Measurements from ENCODE around the gene COL11A2. TPM values are rescaled to one million over a fixed set of nuclear protein-coding genes. Genes with fewer than 3 reads are reported as not detected.

Gene COL11A2
- total and polyA plus RNA-seq, 7 donors, result 0.27 to 1.3 (median 0.57) TPM

DNA sequence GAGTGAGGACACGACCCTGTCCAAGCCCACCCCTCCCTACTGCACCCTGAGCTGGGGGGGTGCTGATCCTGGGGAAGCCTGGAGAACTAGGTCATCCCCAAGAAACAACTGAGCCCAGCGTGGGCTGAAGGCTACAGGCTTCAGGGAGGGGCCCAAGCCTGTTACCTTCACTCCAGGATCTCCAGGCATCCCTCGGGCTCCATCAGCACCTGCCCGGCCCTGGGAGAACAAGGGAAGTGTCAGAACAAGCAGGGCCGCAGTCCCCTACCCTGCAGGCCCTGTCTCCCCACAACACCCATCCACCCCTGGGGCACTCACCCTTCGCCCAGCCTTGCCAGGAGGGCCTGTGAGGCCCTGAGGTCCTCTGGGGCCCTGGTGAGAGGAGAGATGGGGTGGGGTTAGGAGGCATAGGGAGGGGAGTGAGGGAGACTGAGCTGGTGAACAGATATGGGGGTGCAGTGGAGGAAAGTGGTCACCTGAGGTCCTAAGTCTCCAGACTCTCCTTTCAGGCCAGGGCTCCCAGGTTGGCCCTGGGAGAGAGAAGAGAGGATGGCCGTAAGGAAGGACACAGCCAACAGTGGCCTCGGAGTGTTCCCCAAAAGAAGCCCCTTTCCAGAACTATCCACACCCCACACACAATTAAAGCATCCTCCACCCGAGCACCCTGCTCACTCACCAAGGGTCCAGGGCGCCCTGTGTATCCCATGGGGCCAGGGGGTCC, 13.4 kb downstream of the COL11A2 start:
- 83 to 92% (median 90%) methylated on average over 10 of the region's 10 CpGs for WGBS, 3 donors
- H3K27ac ChIP-seq, result no peak overlapping the region
- TF ChIP-seq, protein P1, sequence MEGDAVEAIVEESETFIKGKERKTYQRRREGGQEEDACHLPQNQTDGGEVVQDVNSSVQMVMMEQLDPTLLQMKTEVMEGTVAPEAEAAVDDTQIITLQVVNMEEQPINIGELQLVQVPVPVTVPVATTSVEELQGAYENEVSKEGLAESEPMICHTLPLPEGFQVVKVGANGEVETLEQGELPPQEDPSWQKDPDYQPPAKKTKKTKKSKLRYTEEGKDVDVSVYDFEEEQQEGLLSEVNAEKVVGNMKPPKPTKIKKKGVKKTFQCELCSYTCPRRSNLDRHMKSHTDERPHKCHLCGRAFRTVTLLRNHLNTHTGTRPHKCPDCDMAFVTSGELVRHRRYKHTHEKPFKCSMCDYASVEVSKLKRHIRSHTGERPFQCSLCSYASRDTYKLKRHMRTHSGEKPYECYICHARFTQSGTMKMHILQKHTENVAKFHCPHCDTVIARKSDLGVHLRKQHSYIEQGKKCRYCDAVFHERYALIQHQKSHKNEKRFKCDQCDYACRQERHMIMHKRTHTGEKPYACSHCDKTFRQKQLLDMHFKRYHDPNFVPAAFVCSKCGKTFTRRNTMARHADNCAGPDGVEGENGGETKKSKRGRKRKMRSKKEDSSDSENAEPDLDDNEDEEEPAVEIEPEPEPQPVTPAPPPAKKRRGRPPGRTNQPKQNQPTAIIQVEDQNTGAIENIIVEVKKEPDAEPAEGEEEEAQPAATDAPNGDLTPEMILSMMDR (IDR thresholded peaks at IDR 0.05), result no peak
- no peaks in the 10 kb centered on the region for H3K4me1 ChIP-seq
- ATAC-seq (no peak), DNase-seq (peak in 1 of 2 donors; percentile 31)
- H3K36me3 ChIP-seq (ENCODE audit: insufficient read depth in 1 of 2, low read depth in 1 of 2), result no peaks in the 10 kb centered on the region
- no peaks in the 10 kb centered on the region for H3K9me3 ChIP-seq
- no peak overlapping the region for H3K4me3 ChIP-seq
- H3K27me3 ChIP-seq (ENCODE audit: insufficient read depth in 3 of 3, low read length in 2 of 3), result no peaks in the 10 kb centered on the region
- intact Hi-C loops (cut with DNase I), result no loop called here

DNA sequence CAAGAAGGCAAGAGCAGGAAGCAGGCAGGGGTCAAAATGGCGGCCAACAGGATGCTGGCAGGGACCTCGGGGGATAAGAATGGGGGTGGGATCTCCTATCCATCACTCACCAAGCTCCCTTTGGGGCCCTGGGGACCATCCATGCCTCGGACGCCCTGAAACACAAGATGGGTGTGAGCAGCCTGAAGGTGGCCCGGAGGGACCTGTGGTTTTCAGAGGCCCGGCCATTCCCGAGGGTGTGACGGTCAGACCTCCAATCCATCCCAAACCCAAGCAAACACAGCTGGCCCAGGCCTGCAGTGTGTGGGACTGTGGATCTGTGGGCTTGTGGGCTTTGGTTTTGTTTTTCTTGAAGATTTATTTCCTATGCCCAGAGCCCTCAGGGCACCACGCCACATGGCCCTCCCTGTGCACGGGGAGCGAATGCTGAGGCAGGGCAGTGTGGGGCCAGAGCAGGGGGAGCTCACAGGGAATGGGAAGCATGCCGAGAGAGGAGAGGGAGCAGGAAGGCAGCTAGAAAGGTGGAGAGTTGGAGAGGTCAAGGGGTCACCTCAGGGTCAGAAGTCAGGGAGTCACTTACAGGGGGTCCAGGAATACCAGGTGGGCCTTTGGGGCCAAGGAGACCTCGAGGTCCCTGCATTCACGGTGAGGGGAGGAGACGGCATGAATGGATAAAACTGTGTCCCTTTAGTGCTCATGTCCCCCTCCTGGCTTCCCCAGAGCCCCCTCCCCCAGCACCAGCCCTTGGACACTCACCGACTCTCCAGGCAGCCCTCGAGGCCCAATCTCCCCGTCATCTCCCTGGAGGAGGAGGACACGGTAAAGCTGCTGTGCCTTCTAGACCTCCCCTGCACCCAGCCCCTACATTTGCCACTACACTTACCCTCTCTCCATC, 14.5 kb downstream of the COL11A2 start:
- WGBS, 3 donors, result 74 to 78% (median 75%) methylated on average over 19 of the region's 19 CpGs

DNA sequence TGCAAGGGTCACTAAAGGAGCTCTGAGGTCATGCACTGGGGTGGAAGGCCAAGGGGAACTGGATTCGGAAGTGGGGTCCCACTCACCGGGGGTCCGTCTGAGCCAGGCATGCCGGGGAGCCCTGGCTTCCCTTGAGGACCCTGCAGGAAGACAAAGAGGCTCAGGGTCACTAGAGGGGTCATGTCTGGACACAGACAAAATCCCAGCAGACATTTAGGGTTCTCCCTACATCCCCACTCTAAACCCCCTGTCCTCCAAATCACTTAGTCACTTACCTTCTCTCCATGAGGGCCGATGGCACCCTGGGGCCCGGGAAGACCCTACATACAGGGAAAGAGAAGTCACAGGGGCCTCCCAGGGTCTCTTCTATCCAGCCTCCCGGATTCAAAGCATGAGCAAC, 15.4 kb downstream of the COL11A2 start:
- Histone ChIP-seq H3K4me1 (no peaks in the 10 kb centered on the region), H3K4me3 (no peak overlapping the region), H3K27ac (no peak overlapping the region), H3K27me3 (ENCODE audit: insufficient read depth in 3 of 3, low read length in 2 of 3) (no peaks in the 10 kb centered on the region), H3K9me3 (no peaks in the 10 kb centered on the region), H3K36me3 (ENCODE audit: insufficient read depth in 1 of 2, low read depth in 1 of 2) (no peaks in the 10 kb centered on the region)
- WGBS, 3 donors, result 92 to 94% (median 94%) methylated on average over 7 of the region's 7 CpGs
- no peak for ATAC-seq
- TF ChIP-seq, protein P1 (IDR thresholded peaks at IDR 0.05), result no peak
- DNase-seq, result peak in 1 of 2 donors; percentile 14
- intact Hi-C loops (cut with DNase I), result no loop called here

More for the DNA sequence above, 14.5 kb downstream of the COL11A2 start:
- Histone ChIP-seq H3K4me3 (no peak overlapping the region), H3K9me3 (no peaks in the 10 kb centered on the region), H3K36me3 (ENCODE audit: insufficient read depth in 1 of 2, low read depth in 1 of 2) (no peaks in the 10 kb centered on the region), H3K27ac (no peak overlapping the region), H3K27me3 (ENCODE audit: insufficient read depth in 3 of 3, low read length in 2 of 3) (no peaks in the 10 kb centered on the region), H3K4me1 (no peaks in the 10 kb centered on the region)
- no peak for ATAC-seq
- DNase-seq, result peak in 1 of 2 donors; percentile 36
- intact Hi-C loops (cut with DNase I), result no loop called here
- TF ChIP-seq, protein P1 (IDR thresholded peaks at IDR 0.05), result no peak

DNA sequence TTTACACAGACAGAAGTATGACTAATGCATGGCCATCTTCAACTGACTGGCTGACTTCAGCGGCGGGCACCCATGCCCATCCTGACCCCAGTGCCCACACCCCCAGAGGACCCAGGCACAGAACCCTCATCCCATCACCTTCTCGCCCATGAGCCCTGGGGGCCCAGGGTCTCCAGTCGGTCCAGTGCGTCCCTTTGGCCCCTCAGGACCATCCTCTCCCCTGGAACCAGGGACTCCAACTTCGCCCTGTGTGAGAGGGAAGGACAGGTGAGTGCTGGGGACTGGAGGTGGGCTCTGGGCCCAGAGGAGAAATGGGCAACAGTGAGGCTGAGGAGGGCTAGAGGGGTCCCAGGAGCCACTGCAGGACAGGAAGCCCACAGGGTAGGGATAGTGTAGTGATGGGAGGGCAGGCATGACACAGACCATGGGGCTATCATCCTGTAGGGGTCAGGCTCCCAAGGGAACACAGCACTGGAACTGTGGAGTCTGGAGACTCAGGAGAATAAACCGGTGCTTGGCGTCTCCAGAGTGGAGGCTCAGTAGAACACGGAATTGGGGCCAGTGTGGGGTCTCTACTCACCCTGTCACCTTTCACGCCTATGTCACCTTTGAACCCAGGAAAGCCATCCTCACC, 16.7 kb downstream of the COL11A2 start:
- Histone ChIP-seq H3K9me3 (no peaks in the 10 kb centered on the region), H3K36me3 (ENCODE audit: insufficient read depth in 1 of 2, low read depth in 1 of 2) (no peaks in the 10 kb centered on the region), H3K27me3 (ENCODE audit: insufficient read depth in 3 of 3, low read length in 2 of 3) (no peaks in the 10 kb centered on the region), H3K4me1 (no peaks in the 10 kb centered on the region), H3K4me3 (no peak overlapping the region), H3K27ac (no peak overlapping the region)
- no peak for ATAC-seq
- WGBS, 3 donors, result 82 to 83% (median 82%) methylated on average over 10 of the region's 10 CpGs
- TF ChIP-seq, protein P1 (IDR thresholded peaks at IDR 0.05), result no peak
- DNase-seq, result no peak
- intact Hi-C loops (cut with DNase I), result no loop called here

All from psoas muscle (tissue), 8 donors.